H1 (cell line): Measurements from ENCODE around the gene NBAS. TPM values are rescaled to one million over a fixed set of nuclear protein-coding genes. Genes with fewer than 3 reads are reported as not detected.

Experiments used
- CBX8 ChIP-seq: fragments of 300-800, 300-1000 bp; sonication (generic); IDR thresholded peaks from 2 replicates; pipeline ENCODE4 v1.7.1; 2016; ENCODE audit warnings: low read depth, low read length, borderline replicate concordance
- CHD1 ChIP-seq: IDR thresholded peaks from 2 replicates; pipeline ENCODE4 v1.6.1; 2012; ENCODE audit warnings: low read depth, low read length, improper control_type of control experiment
- FOSL1 ChIP-seq: IDR thresholded peaks from 2 replicates; pipeline ENCODE4 v1.6.1; 2011; ENCODE audit warnings: mild to moderate bottlenecking, low read depth, low read length, moderate library complexity; ENCODE audit not compliant: insufficient read depth
- JUN ChIP-seq: IDR thresholded peaks from 2 replicates; pipeline ENCODE4 v1.6.1; 2011; ENCODE audit warnings: low read depth, mild to moderate bottlenecking, improper control_type of control experiment, low read length
- TAF1 ChIP-seq: IDR thresholded peaks from 2 replicates; pipeline ENCODE4 v1.6.1; 2011; ENCODE audit warnings: mild to moderate bottlenecking, low read depth, low read length
- polyA plus RNA-seq, 7 experiments: library from polyadenylated mRNA; depleted of rRNA in 3 of 7; stranded (reverse) in 5 of 7; unstranded in 2 of 7; fragments of >200 nt in 5 of 7; fragments of 200-250 nt in 2 of 7; gene quantifications; 1 replicate in 5 of 7; 2 replicates in 1 of 7; 4 replicates in 1 of 7; pipeline versions ENCODE4 v1.2.1 to v1.2.3, GENCODE V29; 2011 to 2013; ENCODE audit warnings: missing spikeins in 2 of 7, mixed read lengths in 2 of 7
- total RNA-seq: library from RNA; stranded (reverse); fragmentation: NEBNext Ultra II Directional; extraction: Animal tissue kit (Norgen Biotek cat#: 25700); gene quantifications from 2 replicates; pipeline ENCODE4 v1.2.1, GENCODE V29; 2021
- TF ChIP-seq, protein P1 (sequence below), 3 experiments: IDR thresholded peaks; 1 replicate in 2 of 3; 2 replicates in 1 of 3; pipeline versions ENCODE4 v1.5.1 to v1.6.1; 2011; ENCODE audit warnings: low read length in 3 of 3, mild to moderate bottlenecking in 3 of 3, inconsistent platforms in 2 of 3, low read depth in 1 of 3, moderate library complexity in 1 of 3; ENCODE audit not compliant: insufficient read depth in 1 of 3; ENCODE audit errors: control extremely low read depth in 1 of 3

The NBAS gene
- total and polyA plus RNA-seq, 2 of the 8 experiments (the other 6 are each of a cell fraction or from before 2014, with no cell fraction given), result 19.6 to 34.8 TPM

DNA sequence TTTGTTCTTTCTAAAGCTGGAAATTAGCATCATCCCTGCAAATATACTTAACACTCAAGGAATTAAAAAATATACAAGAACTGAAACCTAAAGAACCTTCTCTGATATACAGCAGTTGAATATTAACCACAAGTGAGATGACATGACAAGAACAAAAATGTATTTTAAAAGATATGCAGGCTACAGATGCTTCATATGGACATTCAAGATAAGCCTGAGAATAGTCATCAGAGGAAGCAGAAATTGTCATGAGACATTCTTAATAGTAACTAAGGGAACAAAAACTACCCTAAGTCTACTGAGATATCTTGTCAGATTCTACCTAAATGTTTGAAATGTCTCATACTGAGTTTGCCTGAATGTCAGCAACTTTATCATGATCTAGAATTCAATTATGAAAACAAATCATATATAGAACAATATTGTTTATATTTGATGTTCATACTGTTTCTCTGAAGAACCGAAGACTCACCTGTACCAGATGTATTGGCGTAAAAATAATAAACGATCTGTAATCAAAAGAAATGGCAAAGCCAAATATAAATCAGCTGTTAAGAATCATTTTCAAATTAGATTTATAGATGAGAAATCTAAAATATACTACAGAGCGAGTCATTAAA, 4.7 kb downstream of the NBAS start (continued):
- TF ChIP-seq, protein P1, sequence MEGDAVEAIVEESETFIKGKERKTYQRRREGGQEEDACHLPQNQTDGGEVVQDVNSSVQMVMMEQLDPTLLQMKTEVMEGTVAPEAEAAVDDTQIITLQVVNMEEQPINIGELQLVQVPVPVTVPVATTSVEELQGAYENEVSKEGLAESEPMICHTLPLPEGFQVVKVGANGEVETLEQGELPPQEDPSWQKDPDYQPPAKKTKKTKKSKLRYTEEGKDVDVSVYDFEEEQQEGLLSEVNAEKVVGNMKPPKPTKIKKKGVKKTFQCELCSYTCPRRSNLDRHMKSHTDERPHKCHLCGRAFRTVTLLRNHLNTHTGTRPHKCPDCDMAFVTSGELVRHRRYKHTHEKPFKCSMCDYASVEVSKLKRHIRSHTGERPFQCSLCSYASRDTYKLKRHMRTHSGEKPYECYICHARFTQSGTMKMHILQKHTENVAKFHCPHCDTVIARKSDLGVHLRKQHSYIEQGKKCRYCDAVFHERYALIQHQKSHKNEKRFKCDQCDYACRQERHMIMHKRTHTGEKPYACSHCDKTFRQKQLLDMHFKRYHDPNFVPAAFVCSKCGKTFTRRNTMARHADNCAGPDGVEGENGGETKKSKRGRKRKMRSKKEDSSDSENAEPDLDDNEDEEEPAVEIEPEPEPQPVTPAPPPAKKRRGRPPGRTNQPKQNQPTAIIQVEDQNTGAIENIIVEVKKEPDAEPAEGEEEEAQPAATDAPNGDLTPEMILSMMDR (IDR thresholded peaks at IDR 0.05; ENCODE audit: control extremely low read depth in 1 of 3, insufficient read depth in 1 of 3, low read depth in 1 of 3, low read length in 3 of 3), result no peak
- TF ChIP-seq FOSL1, result no peak
- no peak for TF ChIP-seq CBX8
- no peak for TF ChIP-seq JUN
- TF ChIP-seq TAF1, result no peak
- no peak for TF ChIP-seq CHD1
